HG03432 (cell line): ENCODE data around the gene ZBTB5.
"Not testable (repeated sequence)": the region's sequence is repeated elsewhere in the genome, so short reads cannot be mapped to it uniquely, and the experiment has no call there.

Source experiments
- ATAC-seq: cut with Tn5 transposase; IDR thresholded peaks from one replicate; pipeline ENCODE4 v1.9.1; 2021; ENCODE audit warnings: mild to moderate bottlenecking, moderate library complexity; ENCODE audit not compliant: unreplicated experiment

Gene ZBTB5

DNA sequence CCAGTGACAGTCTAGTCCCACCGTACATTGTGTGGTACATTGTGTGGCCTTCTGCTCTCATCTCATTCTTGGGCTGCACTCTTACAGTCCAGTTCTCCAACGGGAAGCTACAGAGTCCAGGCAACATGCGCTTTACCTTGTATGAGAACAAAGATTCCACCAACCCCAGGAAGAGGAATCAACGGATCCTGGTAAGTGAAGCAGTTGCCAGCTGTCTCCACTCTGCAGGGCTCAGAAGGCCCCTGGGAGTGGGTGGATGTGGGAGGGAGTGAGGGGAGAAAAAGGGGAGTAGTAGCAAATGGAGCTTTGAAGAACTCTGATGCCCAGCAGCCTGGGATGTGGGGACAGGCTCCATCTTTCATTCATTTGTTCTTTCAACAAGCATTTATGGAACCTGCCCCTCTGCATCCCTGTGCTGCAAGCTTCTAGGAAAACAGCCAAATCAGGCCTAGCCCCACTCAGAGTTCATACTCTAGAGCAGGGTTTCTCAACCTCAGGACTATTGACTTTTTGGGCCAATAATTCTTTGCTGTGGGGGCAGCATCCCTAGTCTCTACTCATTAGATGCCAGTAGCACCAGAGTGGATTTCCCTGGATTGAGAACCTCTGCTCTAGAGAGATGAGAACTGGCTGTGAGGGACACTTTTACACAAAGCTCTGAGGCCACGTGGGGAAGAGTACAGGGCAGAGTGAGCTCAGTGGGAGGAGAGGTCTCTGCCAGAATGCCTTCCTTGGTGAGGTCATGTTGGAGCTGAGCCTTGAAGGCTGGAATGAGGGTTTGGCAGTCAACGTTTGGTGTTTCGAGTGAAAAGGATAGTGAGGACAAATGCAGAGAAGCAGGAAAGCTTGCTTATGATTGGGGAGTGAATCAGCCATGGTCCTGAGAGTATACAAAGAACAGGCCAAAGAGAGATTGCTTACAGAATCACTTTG lies 21.6 kb upstream of the ZBTB5 start:
- ATAC-seq = no peak

DNA sequence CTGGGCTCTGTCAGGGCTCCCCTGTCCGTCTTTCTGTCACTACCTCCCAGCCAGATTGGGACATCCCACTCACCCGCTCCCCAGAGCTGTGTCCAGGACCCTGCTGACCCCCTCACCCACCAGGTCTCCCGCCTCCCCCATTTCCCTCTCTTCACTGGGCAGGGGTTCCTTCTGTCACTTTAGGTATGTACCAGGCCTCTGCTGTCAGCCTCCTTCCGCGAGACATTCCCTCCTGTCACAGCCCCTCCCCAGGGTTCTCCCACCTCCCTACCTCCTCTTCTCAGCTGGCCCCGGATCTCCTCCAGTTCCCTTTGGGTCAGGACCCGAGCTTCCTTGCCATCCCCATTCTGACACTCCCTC lies 21.0 kb upstream of the ZBTB5 start:
- no peak for ATAC-seq

DNA sequence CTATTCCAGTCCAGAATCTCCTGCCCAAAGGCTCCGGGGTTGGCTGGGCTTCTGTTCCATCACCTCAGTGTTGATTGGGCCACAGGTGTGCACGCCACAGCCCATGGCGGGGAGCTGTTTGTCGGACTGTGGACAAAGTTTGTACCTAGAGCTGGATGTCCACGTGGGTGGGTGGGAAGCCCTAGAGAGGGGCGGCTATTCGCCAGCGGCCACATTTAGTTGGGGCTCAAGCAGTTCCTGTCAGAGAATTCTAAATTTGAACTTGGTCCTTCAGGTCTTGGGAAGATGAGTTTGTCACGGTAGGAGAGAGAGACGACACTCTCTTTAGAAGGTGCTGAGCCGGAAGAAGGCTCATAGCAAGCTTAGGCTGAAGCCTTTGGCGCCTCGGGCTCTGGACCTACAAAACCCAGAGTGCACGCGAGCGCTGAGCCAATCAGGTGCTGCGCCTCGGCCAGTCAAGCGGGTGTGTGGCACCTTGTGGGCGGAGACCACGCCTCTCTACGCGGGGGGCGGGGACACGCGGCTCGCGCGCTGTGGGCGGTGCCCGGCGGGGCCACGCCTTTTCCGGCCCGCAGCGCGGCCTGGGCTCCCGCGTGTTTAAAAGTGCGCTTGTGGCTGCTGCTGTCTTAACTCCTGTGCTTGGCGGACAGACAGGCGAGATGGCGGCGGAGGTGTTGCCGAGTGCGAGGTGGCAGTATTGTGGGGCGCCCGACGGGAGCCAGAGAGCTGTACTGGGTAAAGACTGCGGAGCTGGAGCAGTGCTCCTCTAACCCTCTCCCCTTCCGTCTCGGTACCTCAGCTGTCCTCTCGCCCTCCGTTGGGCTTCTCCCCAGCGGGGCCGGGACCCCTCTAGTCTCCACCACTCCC lies 20.4 kb upstream of the ZBTB5 start, which contains the start of gene POLR1E:
Gene POLR1E (plus strand): TSS at position 560 of the 867 bp plus-strand sequence. CDS start 100 bp downstream, at position 660.
- peak; percentile 97 for ATAC-seq

- ATAC-seq = no peak
Observed at GRCh38 chr9:37480759-37481158, 15.5 kb upstream of the ZBTB5 start.

GRCh38 chr9:37477987-37478619 lies 12.9 kb upstream of the ZBTB5 start:
- not testable (repeated sequence) for ATAC-seq

- ATAC-seq = not testable (repeated sequence)
Observed at GRCh38 chr9:37477443-37477842, 12.2 kb upstream of the ZBTB5 start.

DNA sequence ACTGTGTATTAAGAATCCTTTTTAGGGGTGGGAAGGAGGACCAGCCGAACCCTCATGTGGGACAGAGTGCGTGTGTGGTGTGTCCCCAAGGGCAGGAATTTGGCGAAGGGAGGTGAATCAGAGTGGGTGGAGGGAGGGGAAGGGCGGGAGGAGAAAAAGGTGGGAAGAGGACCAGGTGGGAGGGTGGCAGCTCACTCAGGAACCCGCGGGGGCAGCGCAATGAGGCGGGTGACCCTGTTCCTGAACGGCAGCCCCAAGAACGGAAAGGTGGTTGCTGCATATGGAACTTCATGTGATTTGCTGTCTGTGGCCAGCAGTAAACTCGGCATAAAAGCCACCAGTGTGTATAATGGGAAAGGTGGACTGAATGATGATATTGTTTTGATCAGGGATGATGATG lies 11.7 kb upstream of the ZBTB5 start:
- no peak for ATAC-seq

- ATAC-seq = no peak
Observed at GRCh38 chr9:37474438-37474837, 9.2 kb upstream of the ZBTB5 start.

DNA sequence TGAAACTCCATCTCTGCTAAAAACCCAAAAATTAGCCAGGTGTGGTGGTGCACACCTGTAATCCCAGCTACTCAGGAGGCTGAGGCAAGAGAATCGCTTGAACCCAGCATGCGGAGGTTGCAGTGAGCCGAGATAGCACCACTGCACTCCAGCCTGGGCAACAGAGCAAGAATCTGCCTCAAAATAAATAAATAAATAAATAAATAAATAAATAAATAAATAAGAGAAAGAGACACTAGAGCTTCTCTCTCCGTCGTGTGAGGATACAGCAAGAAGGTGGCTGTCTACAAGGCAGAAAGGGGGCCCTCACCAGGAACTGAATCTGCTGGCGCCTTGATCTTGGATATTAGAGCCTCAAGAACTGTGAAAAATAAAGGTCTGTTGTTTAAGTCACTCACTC lies 8.7 kb upstream of the ZBTB5 start:
- ATAC-seq = not testable (repeated sequence)

DNA sequence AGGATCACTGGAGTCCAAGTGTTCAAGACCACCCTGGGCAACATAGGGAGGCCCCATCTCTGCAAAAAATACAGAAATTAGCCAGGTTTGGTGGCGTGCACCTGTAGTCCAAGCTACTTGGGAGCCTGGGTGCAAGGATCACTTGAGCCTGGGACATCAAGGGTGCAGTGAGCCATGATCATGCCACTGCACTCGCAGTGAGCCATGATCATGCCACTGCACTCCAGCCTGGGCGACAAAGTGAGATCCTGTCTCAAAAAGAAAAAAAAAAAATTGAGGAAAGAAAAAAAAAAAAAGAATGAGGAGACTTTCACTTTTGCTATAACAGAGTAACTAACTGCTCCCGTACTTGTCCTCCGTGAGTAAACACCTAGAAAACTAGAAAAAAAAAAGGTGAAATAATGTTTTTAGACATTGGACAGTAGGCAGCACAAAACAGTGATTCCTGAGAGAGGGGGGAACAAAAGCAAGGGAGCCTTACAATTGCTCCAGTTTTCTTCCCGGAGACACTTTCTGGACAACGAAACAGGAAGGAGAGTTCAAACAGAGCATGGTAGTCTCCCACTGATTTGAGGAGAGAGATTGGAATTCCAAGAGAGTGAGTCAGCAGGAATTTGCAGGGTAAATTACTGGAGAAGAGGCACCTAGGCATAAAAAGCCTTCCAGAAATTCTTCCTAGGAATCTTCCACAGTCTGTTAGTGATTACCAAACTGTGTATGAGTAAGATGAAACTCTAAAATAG lies 6.9 kb upstream of the ZBTB5 start:
- ATAC-seq = no peak

- ATAC-seq = no peak
Observed at GRCh38 chr9:37468620-37469019, 3.4 kb upstream of the ZBTB5 start.

DNA sequence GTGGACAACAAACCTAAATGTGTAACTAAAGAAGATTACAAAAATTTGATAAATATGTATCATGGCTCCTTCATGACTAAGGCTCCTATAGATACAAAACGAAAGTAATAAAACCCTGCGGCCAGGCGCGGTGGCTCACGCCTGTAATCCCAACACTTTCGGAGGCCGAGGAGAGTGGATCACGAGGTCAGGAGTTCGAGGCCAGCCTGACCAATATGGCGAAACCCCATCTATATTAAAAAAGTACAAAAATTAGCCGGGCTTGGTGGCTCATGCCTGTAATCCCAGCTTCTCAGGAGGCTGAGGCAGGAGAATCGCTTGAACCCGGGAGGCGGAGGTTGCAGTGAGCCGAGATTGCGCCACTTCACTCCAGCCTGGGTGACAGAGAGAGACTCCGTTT lies 2.3 kb upstream of the ZBTB5 start:
- not testable (repeated sequence) for ATAC-seq

GRCh38 chr9:37466037-37466709 lies 923 bp upstream of the ZBTB5 start:
- peak; percentile 14 for ATAC-seq

- peak; percentile 46 for ATAC-seq
Observed at GRCh38 chr9:37464426-37465248, 613 bp downstream of the ZBTB5 start.

DNA sequence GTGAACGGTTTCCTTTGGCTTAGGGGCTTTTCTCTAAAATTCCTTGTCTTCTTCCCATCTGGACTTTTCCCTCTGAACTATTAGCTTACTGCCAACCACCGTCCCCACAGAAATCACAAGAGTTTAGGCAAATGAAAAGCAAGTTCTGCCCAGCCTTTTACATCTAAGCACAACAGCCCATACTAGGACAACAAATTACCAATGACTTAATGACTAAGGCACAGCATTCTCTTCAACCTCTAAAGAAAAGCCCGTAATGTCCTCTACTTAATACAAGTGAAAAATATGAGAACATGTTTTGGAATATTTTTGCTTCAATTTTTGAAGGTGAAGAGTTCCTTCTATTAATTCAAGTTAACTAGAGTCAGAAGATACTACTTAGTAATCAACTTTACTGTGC lies 1.2 kb downstream of the ZBTB5 start:
- no peak for ATAC-seq

- no peak for ATAC-seq
Observed at GRCh38 chr9:37456817-37457216, 8.4 kb downstream of the ZBTB5 start.

DNA sequence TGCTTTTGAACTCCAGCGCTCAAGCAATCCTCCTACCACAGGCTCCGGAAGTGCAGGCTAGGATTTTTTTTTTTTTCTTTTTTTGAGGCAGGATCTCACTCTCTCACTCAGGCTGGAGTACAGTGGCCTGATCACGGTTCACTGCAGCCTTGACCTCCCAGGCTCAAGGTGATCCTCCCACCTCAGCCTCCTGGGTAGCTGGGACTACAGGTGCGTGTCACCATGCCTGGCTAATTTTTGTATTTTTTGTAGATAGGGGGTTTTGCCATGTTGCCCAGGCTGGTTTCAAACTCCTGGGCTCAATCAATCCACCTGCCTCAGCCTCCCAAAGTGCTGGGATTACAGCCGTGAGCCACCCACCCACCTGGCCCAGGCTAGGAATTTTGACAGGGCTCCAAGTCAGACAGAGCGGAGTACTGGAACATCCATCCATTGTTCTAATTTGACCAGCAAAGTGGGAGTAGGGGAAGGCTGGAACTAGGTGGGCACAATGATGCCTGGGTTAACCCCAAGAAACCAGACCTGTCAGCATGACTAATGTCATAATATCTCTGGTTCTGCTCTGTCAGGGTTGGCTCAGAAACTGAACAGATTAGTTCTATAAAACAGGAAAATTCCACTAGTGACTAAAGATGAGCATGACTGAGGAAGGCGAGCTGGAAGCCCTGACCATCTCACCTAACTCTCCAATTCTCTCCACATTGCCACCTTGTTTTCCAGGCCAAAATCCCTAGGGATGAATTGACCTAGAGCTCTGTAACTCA lies 9.2 kb downstream of the ZBTB5 start:
- ATAC-seq = no peak

DNA sequence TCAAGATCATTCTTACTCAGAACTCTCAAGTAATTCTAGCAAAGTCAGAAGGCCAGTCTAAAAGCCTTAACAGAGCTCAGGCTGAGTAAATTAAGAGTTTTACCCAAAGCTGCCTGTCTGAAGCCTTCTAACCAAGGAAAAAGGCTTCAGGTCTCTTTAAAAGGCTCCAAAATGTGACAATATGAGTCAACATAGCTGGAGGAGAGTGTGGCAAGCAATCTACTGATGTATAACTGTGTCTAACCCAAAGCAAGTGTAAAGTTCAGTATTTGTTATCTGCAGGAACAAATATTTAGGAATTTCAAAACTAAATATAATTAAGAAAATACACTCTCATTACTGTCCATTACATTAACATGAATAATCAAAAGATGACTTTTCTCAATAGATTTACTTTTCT lies 11.0 kb downstream of the ZBTB5 start:
- ATAC-seq = no peak
